Muscle of arm (tissue), 12 donors: ENCODE measurements around the gene BCAS3. TPM values are rescaled to one million over a fixed set of nuclear protein-coding genes. Genes with fewer than 3 reads are reported as not detected.
A peak's percentile ranks its signal among the peaks of the same experiment; 100 is the strongest.

Experiments
- DNase-seq: peaks from one replicate; pipeline ENCODE4 v3.0.0-alpha.2; 2013
- polyA plus RNA-seq, 12 donors: library from polyadenylated mRNA; unstranded; fragments of 120-200 nt; gene quantifications; one replicate each; pipeline ENCODE4 v1.2.1, GENCODE V29; 2013; ENCODE audit not compliant: insufficient read length in 12 of 12

BCAS3 gene
- polyA plus RNA-seq, 12 donors = 8.1 to 23.8 (median 11.4) TPM; not detected in 1

GRCh38 chr17:61150686-61151299 is 473.1 kb downstream of the BCAS3 start:
- DNase-seq = no peak

- DNase-seq = no peak
Measured at GRCh38 chr17:61152898-61153297, 475.2 kb downstream of the BCAS3 start.

GRCh38 chr17:61155590-61156237 is 478.1 kb downstream of the BCAS3 start:
- no peak for DNase-seq

- peak; percentile 33 for DNase-seq
Measured at GRCh38 chr17:61157246-61157886, 479.7 kb downstream of the BCAS3 start.

- DNase-seq = no peak
Measured at GRCh38 chr17:61158376-61158775, 480.7 kb downstream of the BCAS3 start.

GRCh38 chr17:61159221-61159814 is 481.7 kb downstream of the BCAS3 start:
- no peak for DNase-seq

GRCh38 chr17:61160204-61160603 is 482.6 kb downstream of the BCAS3 start:
- no peak for DNase-seq

GRCh38 chr17:61160789-61161445 is 483.3 kb downstream of the BCAS3 start:
- DNase-seq = no peak

- no peak for DNase-seq
Measured at GRCh38 chr17:61161615-61162134, 484.0 kb downstream of the BCAS3 start.

GRCh38 chr17:61164517-61164916 is 486.9 kb downstream of the BCAS3 start:
- DNase-seq = no peak

- no peak for DNase-seq
Measured at GRCh38 chr17:61167075-61167474, 489.4 kb downstream of the BCAS3 start.

GRCh38 chr17:61168506-61168905 is 490.9 kb downstream of the BCAS3 start:
- no peak for DNase-seq

GRCh38 chr17:61174310-61174709 is 496.7 kb downstream of the BCAS3 start:
- no peak for DNase-seq

- DNase-seq = no peak
Measured at GRCh38 chr17:61175298-61176142, 497.9 kb downstream of the BCAS3 start.

GRCh38 chr17:61177351-61177750 is 499.7 kb downstream of the BCAS3 start:
- DNase-seq = no peak

- DNase-seq = no peak
Measured at GRCh38 chr17:61178284-61178683, 500.6 kb downstream of the BCAS3 start.

GRCh38 chr17:61179380-61179806 is 501.7 kb downstream of the BCAS3 start:
- DNase-seq = no peak

GRCh38 chr17:61183793-61184192 is 506.1 kb downstream of the BCAS3 start:
- no peak for DNase-seq

GRCh38 chr17:61185385-61185784 is 507.7 kb downstream of the BCAS3 start:
- no peak for DNase-seq

GRCh38 chr17:61187038-61187437 is 509.4 kb downstream of the BCAS3 start:
- DNase-seq = no peak

- DNase-seq = no peak
Measured at GRCh38 chr17:61188081-61188480, 510.4 kb downstream of the BCAS3 start.
